ENCODE data around the gene EMP1. TPM values are rescaled to one million over a fixed set of nuclear protein-coding genes. Genes with fewer than 3 reads are reported as not detected.

The EMP1 gene
- total and polyA plus RNA-seq, 2 of the 8 experiments (the other 6 are each of a cell fraction or from before 2014, with no cell fraction given) = 0.17 to 0.65 TPM

- no peak overlapping the region for H4K8ac ChIP-seq (ENCODE audit: extremely low read depth, insufficient read depth, low read length)
- no peak overlapping the region for H3K14ac ChIP-seq (ENCODE audit: insufficient read length)
- no peak overlapping the region for H2AFZ ChIP-seq (ENCODE audit: low read length)
- H3K23me2 ChIP-seq (ENCODE audit: low read depth, low read length) = no peaks in the 10 kb centered on the region
- no peak overlapping the region for H3K27ac ChIP-seq (ENCODE audit: low read depth, low read length)
- no peaks in the 10 kb centered on the region for H3K79me2 ChIP-seq (ENCODE audit: control insufficient read depth in 1 of 2, insufficient read depth in 2 of 2, low read length in 2 of 2)
- H2BK20ac ChIP-seq (ENCODE audit: low read length) = no peak overlapping the region
- H3K4ac ChIP-seq (replicated peaks; ENCODE audit: insufficient read length, low read depth, low read length) = no peak overlapping the region
- no peak overlapping the region for H2AK5ac ChIP-seq (ENCODE audit: low read depth, low read length)
- H3K56ac ChIP-seq (replicated peaks; ENCODE audit: insufficient read length, low read depth, low read length) = no peak overlapping the region
- no peak overlapping the region for H2BK15ac ChIP-seq (ENCODE audit: low read length)
- H3K79me1 ChIP-seq (ENCODE audit: low read depth, low read length) = no peaks in the 10 kb centered on the region
- no peaks in the 10 kb centered on the region for H3K27me3 ChIP-seq (replicated peaks in 1 of 4; ENCODE audit: control insufficient read depth in 3 of 4, extremely low read depth in 1 of 4, insufficient read depth in 3 of 4, low read length in 3 of 4)
- no peak overlapping the region for H2BK5ac ChIP-seq (ENCODE audit: low read depth, low read length)
- H3K36me3 ChIP-seq (ENCODE audit: control insufficient read depth in 2 of 4, insufficient read depth in 4 of 4, low read length in 3 of 4) = no peaks in the 10 kb centered on the region
- H3K18ac ChIP-seq (ENCODE audit: extremely low read depth, low read length) = no peak overlapping the region
- H4K5ac ChIP-seq (ENCODE audit: insufficient read length, low read depth, low read length) = no peak overlapping the region
- H4K20me1 ChIP-seq (replicated peaks in 1 of 2; ENCODE audit: control insufficient read depth in 1 of 2, insufficient read depth in 2 of 2, low read length in 2 of 2) = no peaks in the 10 kb centered on the region
- DNase-seq (ENCODE audit: low read depth in 1 of 2, low spot score in 2 of 2) (no peak), FAIRE-seq (no peak)
- ChIA-PET CTCF (ENCODE audit: partially characterized antibody) (interaction anchor here (1.0 to 1.5 kb wide), 4 partner anchors 9 to 45 kb away, joined by 3 to 6 read pairs (median 4); no protein-coding TSS in a partner anchor), POLR2A (ENCODE audit: partially characterized antibody) (no interaction called here)
- H2BK12ac ChIP-seq (ENCODE audit: low read depth, low read length) = no peak overlapping the region
- WGBS, 2 experiments (ENCODE audit: extremely low coverage in 1 of 2, insufficient coverage in 1 of 2, insufficient read length in 1 of 2, insufficient replicate concordance in 2 of 2, low coverage in 1 of 2, low lambda C conversion rate in 2 of 2, missing lambda C conversion rate in 1 of 2) = 82% methylated on average over 5 of the region's 5 CpGs; no CpG with 5 or more reads in 1 of the 2 experiments
- no peak overlapping the region for H3K23ac ChIP-seq (ENCODE audit: insufficient read length)
- no peaks in the 10 kb centered on the region for H3K4me1 ChIP-seq (replicated peaks in 1 of 4; ENCODE audit: control insufficient read depth in 3 of 4, insufficient read depth in 4 of 4, low read length in 3 of 4)
- H3K4me3 ChIP-seq (ENCODE audit: extremely low read depth in 1 of 4, insufficient read depth in 2 of 4, low read depth in 3 of 4, low read length in 4 of 4) = no peak overlapping the region
- H4K91ac ChIP-seq (replicated peaks; ENCODE audit: insufficient read length, low read length) = no peak overlapping the region
- H3K9me3 ChIP-seq (ENCODE audit: insufficient read depth in 2 of 2, low read depth in 1 of 2, low read length in 1 of 2) = peaks cover 10 to 11% of the 10 kb centered on the region in 2 experiments; a peak in 1 of 4 replicates
- no peak overlapping the region for H3K4me2 ChIP-seq (ENCODE audit: insufficient read depth in 1 of 2, low read depth in 2 of 2, low read length in 2 of 2)
- no peak overlapping the region for H2BK120ac ChIP-seq (replicated peaks; ENCODE audit: low read depth, low read length)
- no peak overlapping the region for H3K9ac ChIP-seq (replicated peaks in 1 of 4; ENCODE audit: extremely low read depth in 1 of 4, low read depth in 3 of 4, low read length in 3 of 4)
- TF ChIP-seq KDM4A (IDR thresholded peaks at IDR 0.05; ENCODE audit: low read depth, low read length, severe bottlenecking) = no peak
- TF ChIP-seq POLR2AphosphoS5 (IDR thresholded peaks at IDR 0.05; ENCODE audit: low read depth, low read length) = no peak
- no peak for TF ChIP-seq EP300 (IDR thresholded peaks at IDR 0.05; ENCODE audit: borderline replicate concordance in 1 of 2, low read depth in 2 of 2, low read length in 2 of 2)
- TF ChIP-seq SIN3A (conservative IDR thresholded peaks at IDR 0.05 in 1 of 2, IDR thresholded peaks at IDR 0.05 in 1 of 2; ENCODE audit: low read depth in 1 of 2, low read length in 2 of 2) = no peak
- TF ChIP-seq FOSL1 (IDR thresholded peaks at IDR 0.05; ENCODE audit: insufficient read depth, low read depth, low read length) = no peak
- no peak for TF ChIP-seq CBX5 (IDR thresholded peaks at IDR 0.05; ENCODE audit: low read depth, low read length)
- TF ChIP-seq JUND (IDR thresholded peaks at IDR 0.05; ENCODE audit: low read length) = no peak
- TF ChIP-seq POU5F1 (IDR thresholded peaks at IDR 0.05; ENCODE audit: low read depth, low read length) = no peak
- TF ChIP-seq CREB1 (IDR thresholded peaks at IDR 0.05) = no peak
- no peak for TF ChIP-seq RBBP5 (IDR thresholded peaks at IDR 0.05; ENCODE audit: borderline replicate concordance, low read depth, low read length)
- TF ChIP-seq RXRA (IDR thresholded peaks at IDR 0.05; ENCODE audit: insufficient read depth, low read depth, low read length) = no peak
- TF ChIP-seq TAF7 (optimal IDR thresholded peaks at IDR 0.05; ENCODE audit: borderline replicate concordance, low read depth, low read length) = no peak
- TF ChIP-seq BCL11A (IDR thresholded peaks at IDR 0.05; ENCODE audit: low read depth in 2 of 2, low read length in 2 of 2) = no peak
- TF ChIP-seq BRCA1 (IDR thresholded peaks at IDR 0.05; ENCODE audit: low read depth, low read length) = no peak
Observed at GRCh38 chr12:13222076-13222475, 25.6 kb downstream of the EMP1 start.

Data from H1 (cell line).